Nucleus accumbens (tissue), 56 donors: ENCODE data around the gene PRR15L.
"Not testable (repeated sequence)": the region's sequence is repeated elsewhere in the genome, so short reads cannot be mapped to it uniquely, and the experiment has no call there.

Experiments
- DNase-seq, 56 donors: peaks; one replicate each; lab custom pipeline; 2025; lab: John Stamatoyannopoulos, UW

PRR15L gene

GRCh38 chr17:47957591-47958490 lies at the start of gene PRR15L:
PRR15L (minus strand) TSS chr17:47957883; CDS start chr17:47953234, 4,649 bp downstream.
- no peak for DNase-seq

- no peak for DNase-seq
These were observed 49.4 kb upstream of the PRR15L start for GRCh38 chr17:48006936-48007709.

- no peak for DNase-seq
These were observed 47.3 kb upstream of the PRR15L start for GRCh38 chr17:48004983-48005382.

- DNase-seq, result peak in 12 of 56 donors; percentile 15 to 83 (median 58)
These were observed 45.9 kb upstream of the PRR15L start for GRCh38 chr17:48003417-48004151.

GRCh38 chr17:48002916-48003416 lies 45.3 kb upstream of the PRR15L start:
- DNase-seq, result peak in 35 of 56 donors; percentile 15 to 83 (median 54)

- DNase-seq, result peak in 2 of 56 donors; percentile 23 to 46
These were observed 44.7 kb upstream of the PRR15L start for GRCh38 chr17:48002266-48002915.

- DNase-seq, result not testable (repeated sequence)
These were observed 44.0 kb upstream of the PRR15L start for GRCh38 chr17:48001657-48002056.

GRCh38 chr17:48001197-48001596 lies 43.5 kb upstream of the PRR15L start:
- no peak for DNase-seq

GRCh38 chr17:47999582-47999981 lies 41.9 kb upstream of the PRR15L start:
- DNase-seq, result no peak

GRCh38 chr17:47998044-47998443 lies 40.4 kb upstream of the PRR15L start:
- DNase-seq, result no peak

GRCh38 chr17:47997586-47997985 lies 39.9 kb upstream of the PRR15L start:
- no peak for DNase-seq

GRCh38 chr17:47996201-47996600 lies 38.5 kb upstream of the PRR15L start:
- no peak for DNase-seq

GRCh38 chr17:47995241-47995935 lies 37.7 kb upstream of the PRR15L start:
- DNase-seq, result no peak

GRCh38 chr17:47994724-47995123 lies 37.0 kb upstream of the PRR15L start:
- no peak for DNase-seq

GRCh38 chr17:47993964-47994363 lies 36.3 kb upstream of the PRR15L start:
- DNase-seq, result no peak

GRCh38 chr17:47993031-47993564 lies 35.4 kb upstream of the PRR15L start:
- DNase-seq, result no peak

GRCh38 chr17:47992216-47992615 lies 34.5 kb upstream of the PRR15L start:
- no peak for DNase-seq

- DNase-seq, result no peak
These were observed 33.5 kb upstream of the PRR15L start for GRCh38 chr17:47990962-47991731.
